ENCODE results near the gene CHPT1. TPM values are rescaled to one million over a fixed set of nuclear protein-coding genes. Genes with fewer than 3 reads are reported as not detected.

CHPT1 gene
- total and polyA plus RNA-seq, 9 of the 15 experiments (the other 6 are each of a cell fraction or from before 2014, with no cell fraction given) = 15.3 to 210 (median 91.9) TPM

- TF ChIP-seq ZZZ3 (IDR thresholded peaks at IDR 0.05) (no peak), CBFA2T3 (IDR thresholded peaks at IDR 0.05) (peak; percentile 96), AFF1 (IDR thresholded peaks at IDR 0.05; ENCODE audit: low read depth in 1 of 2, partially characterized antibody in 2 of 2) (peak in 1 of 2 experiments; percentile 52), HIVEP1 (CRISPR knock-in tag; IDR thresholded peaks at IDR 0.05) (no peak), TBP (optimal IDR thresholded peaks at IDR 0.05; ENCODE audit: low read depth, low read length) (peak; percentile 45), FOS (IDR thresholded peaks at IDR 0.05; ENCODE audit: extremely low read depth, insufficient read length) (no peak), NFIX (CRISPR knock-in tag; IDR thresholded peaks at IDR 0.05; ENCODE audit: low read depth) (no peak), RNF219 (CRISPR knock-in tag; IDR thresholded peaks at IDR 0.05) (no peak), MTA1 (IDR thresholded peaks at IDR 0.05; ENCODE audit: borderline replicate concordance) (no peak), MTA2 (IDR thresholded peaks at IDR 0.05; ENCODE audit: low read depth) (peak; percentile 82), KAT7 (CRISPR knock-in tag; IDR thresholded peaks at IDR 0.05; ENCODE audit: borderline replicate concordance) (no peak), ZNF224 (CRISPR knock-in tag; IDR thresholded peaks at IDR 0.05) (no peak)
- TF ChIP-seq, protein P1, sequence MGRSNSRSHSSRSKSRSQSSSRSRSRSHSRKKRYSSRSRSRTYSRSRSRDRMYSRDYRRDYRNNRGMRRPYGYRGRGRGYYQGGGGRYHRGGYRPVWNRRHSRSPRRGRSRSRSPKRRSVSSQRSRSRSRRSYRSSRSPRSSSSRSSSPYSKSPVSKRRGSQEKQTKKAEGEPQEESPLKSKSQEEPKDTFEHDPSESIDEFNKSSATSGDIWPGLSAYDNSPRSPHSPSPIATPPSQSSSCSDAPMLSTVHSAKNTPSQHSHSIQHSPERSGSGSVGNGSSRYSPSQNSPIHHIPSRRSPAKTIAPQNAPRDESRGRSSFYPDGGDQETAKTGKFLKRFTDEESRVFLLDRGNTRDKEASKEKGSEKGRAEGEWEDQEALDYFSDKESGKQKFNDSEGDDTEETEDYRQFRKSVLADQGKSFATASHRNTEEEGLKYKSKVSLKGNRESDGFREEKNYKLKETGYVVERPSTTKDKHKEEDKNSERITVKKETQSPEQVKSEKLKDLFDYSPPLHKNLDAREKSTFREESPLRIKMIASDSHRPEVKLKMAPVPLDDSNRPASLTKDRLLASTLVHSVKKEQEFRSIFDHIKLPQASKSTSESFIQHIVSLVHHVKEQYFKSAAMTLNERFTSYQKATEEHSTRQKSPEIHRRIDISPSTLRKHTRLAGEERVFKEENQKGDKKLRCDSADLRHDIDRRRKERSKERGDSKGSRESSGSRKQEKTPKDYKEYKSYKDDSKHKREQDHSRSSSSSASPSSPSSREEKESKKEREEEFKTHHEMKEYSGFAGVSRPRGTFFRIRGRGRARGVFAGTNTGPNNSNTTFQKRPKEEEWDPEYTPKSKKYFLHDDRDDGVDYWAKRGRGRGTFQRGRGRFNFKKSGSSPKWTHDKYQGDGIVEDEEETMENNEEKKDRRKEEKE (IDR thresholded peaks at IDR 0.05; ENCODE audit: borderline replicate concordance in 1 of 2, control insufficient read depth in 1 of 2, low read depth in 2 of 2, low read length in 1 of 2) = no peak
- TF ChIP-seq, protein P2, sequence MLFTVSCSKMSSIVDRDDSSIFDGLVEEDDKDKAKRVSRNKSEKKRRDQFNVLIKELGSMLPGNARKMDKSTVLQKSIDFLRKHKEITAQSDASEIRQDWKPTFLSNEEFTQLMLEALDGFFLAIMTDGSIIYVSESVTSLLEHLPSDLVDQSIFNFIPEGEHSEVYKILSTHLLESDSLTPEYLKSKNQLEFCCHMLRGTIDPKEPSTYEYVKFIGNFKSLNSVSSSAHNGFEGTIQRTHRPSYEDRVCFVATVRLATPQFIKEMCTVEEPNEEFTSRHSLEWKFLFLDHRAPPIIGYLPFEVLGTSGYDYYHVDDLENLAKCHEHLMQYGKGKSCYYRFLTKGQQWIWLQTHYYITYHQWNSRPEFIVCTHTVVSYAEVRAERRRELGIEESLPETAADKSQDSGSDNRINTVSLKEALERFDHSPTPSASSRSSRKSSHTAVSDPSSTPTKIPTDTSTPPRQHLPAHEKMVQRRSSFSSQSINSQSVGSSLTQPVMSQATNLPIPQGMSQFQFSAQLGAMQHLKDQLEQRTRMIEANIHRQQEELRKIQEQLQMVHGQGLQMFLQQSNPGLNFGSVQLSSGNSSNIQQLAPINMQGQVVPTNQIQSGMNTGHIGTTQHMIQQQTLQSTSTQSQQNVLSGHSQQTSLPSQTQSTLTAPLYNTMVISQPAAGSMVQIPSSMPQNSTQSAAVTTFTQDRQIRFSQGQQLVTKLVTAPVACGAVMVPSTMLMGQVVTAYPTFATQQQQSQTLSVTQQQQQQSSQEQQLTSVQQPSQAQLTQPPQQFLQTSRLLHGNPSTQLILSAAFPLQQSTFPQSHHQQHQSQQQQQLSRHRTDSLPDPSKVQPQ (CRISPR knock-in tag; IDR thresholded peaks at IDR 0.05; ENCODE audit: borderline replicate concordance) = no peak
These were observed 916 bp upstream of the CHPT1 start (continued) for GRCh38 chr12:101696251-101697196.

Data from K562 (cell line).